ENCODE measurements around the gene FSTL1. TPM values are rescaled to one million over a fixed set of nuclear protein-coding genes. Genes with fewer than 3 reads are reported as not detected.

The FSTL1 gene
- total and polyA plus RNA-seq, 2 of the 8 experiments (the other 6 are each of a cell fraction or from before 2014, with no cell fraction given) = 158 to 516 TPM

DNA sequence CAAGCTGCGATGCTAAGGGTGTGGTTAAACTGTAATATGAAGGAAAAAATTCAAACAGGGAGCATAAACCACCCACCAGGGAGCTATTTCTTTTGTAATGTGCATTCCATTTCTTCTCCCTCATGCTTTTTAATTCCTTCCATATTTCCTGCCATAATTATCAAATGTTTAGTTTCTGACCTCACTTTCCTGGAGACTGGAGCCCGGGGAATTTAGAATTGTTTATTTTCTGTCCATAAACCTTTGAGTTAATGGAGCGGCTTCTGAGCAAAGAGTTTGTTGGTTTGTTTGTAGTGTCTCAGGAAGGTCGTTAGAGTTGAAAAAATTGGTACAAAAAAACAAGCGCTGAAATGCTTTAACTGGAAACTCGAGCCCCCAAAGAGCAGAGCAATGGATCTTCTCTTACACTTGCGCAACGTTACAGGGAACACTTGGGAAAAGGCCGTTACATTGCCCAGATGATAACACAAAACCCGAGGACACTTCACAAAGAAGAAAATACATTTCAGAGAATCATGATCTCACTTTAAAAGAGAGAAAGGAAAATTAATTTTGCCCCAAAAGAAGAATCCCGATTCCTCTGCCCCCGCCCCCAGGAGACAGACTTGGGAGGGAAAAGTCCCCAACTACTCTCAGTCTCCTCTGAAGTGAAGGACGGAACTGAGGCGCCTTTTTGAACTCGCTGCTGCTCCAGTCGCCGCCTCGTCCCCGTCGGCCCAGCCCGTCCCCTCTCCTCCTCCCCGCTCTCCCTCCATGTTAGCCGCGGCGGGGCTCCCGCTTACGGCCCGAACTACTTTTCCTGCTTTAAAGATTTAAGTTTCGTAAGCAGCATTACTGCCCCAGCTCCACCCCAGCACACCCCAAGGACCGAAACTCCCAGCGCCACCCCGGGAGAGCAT is 842 bp downstream of the FSTL1 start (continued):
- TF ChIP-seq EZH2 (IDR thresholded peaks at IDR 0.05; ENCODE audit: low read depth, low read length, severe bottlenecking) (no peak), CREB1 (IDR thresholded peaks at IDR 0.05) (no peak), SIN3A (conservative IDR thresholded peaks at IDR 0.05 in 1 of 2, IDR thresholded peaks at IDR 0.05 in 1 of 2; ENCODE audit: low read depth in 1 of 2, low read length in 2 of 2) (peak; percentile 15 to 29; a peak in 1 of 4 replicates), MAX (IDR thresholded peaks at IDR 0.05) (no peak), POLR2AphosphoS5 (IDR thresholded peaks at IDR 0.05; ENCODE audit: low read depth, low read length) (0 out of 2 replicates have a peak, but pooled peaks have one; percentile 8), NRF1 (IDR thresholded peaks at IDR 0.05; ENCODE audit: low read depth, low read length) (0 out of 2 replicates have a peak, but pooled peaks have one; percentile 3)
